ENCODE results near the gene CACNB2.

DNA sequence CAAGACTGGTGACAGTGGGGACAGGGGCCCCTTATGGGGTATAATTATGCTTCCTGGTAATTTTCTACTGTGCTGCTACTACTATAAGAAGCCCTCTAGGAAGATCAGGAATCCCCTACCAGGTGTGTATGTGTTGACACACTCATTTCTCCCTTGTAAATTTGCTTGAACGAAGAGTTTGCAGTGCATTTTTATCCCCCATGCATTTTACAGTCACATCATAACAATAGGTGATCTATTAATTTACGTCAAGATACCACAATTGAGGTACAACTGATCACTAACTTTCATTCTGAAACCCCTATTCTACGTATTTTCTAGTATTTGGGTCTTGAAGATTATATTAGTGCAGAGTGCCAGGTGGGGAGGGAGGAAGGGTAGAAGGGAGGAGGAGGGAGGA, 258.9 kb downstream of the CACNB2 start:
- no peak for TF ChIP-seq GATA2 (IDR thresholded peaks at IDR 0.05; ENCODE audit: low read depth, low read length)
- TF ChIP-seq GATA3 (IDR thresholded peaks at IDR 0.05; ENCODE audit: low read depth, low read length), result no peak

All from SH-SY5Y (cell line).